ENCODE results near the gene MARK4.
A peak's percentile ranks its signal among the peaks of the same experiment; 100 is the strongest.

DNA sequence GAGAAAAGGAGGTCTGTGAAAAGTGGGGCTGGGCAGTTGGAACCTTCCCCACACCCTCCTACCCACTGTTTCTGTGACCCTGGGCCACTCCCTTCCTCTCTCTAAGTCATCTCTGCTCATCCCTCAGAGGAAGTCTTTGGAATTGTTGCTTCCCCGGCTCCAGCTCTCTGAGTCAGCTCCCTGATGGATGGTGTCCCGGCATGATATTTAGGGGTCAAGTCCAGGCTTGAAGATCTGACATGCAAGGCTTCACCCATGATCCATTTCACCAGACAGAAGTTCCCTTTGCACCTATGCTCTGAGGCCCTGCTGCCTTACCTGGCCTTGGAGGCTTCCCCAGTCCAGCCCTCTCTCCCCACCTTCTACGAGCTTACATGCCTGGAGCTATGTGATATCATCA is 19.2 kb upstream of the MARK4 start:
- TF ChIP-seq, protein P1, sequence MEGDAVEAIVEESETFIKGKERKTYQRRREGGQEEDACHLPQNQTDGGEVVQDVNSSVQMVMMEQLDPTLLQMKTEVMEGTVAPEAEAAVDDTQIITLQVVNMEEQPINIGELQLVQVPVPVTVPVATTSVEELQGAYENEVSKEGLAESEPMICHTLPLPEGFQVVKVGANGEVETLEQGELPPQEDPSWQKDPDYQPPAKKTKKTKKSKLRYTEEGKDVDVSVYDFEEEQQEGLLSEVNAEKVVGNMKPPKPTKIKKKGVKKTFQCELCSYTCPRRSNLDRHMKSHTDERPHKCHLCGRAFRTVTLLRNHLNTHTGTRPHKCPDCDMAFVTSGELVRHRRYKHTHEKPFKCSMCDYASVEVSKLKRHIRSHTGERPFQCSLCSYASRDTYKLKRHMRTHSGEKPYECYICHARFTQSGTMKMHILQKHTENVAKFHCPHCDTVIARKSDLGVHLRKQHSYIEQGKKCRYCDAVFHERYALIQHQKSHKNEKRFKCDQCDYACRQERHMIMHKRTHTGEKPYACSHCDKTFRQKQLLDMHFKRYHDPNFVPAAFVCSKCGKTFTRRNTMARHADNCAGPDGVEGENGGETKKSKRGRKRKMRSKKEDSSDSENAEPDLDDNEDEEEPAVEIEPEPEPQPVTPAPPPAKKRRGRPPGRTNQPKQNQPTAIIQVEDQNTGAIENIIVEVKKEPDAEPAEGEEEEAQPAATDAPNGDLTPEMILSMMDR (IDR thresholded peaks at IDR 0.05): no peak
- TF ChIP-seq POLR2A (IDR thresholded peaks at IDR 0.05) (no peak), POLR2AphosphoS5 (IDR thresholded peaks at IDR 0.05; ENCODE audit: insufficient read depth in 1 of 2, low read depth in 1 of 2) (peak in 1 of 2 donors; percentile 56)
